Activated T-helper 17 cell treated with anti-CD3 and anti-CD28 coated beads, Interleukin-2, amount 50 U/mL, for 72 hours (primary cell): ENCODE data around the gene UNC79. TPM values are rescaled to one million over a fixed set of nuclear protein-coding genes. Genes with fewer than 3 reads are reported as not detected.

Experiments used
- ATAC-seq: fragments of 150-1000 bp; cut with Tn5 transposase; replicated peaks from 2 replicates; pipeline ENCODE4 v1.10.0; 2021; ENCODE audit warnings: mild to moderate bottlenecking, moderate library complexity
- H3K27ac Mint-ChIP-seq: one replicate; pipeline ENCODE4 v1.8.0; 2022; ENCODE audit warnings: mixed read lengths
- H3K27me3 Mint-ChIP-seq: one replicate; pipeline ENCODE4 v1.8.0; 2022; ENCODE audit warnings: mixed read lengths
- H3K36me3 Mint-ChIP-seq: one replicate; pipeline ENCODE4 v1.8.0; 2022; ENCODE audit warnings: low read depth, mild to moderate bottlenecking, mixed read lengths
- H3K4me1 Mint-ChIP-seq: one replicate; pipeline ENCODE4 v1.8.0; 2022; ENCODE audit warnings: mixed read lengths
- H3K4me3 Mint-ChIP-seq: one replicate; pipeline ENCODE4 v1.8.0; 2022; ENCODE audit warnings: mild to moderate bottlenecking, mixed read lengths
- H3K9me3 Mint-ChIP-seq: one replicate; pipeline ENCODE4 v1.8.0; 2022; ENCODE audit warnings: mixed read lengths
- total RNA-seq, 2 donors: library from RNA; stranded (reverse); gene quantifications; one replicate each; pipeline ENCODE4 v1.2.3, GENCODE V29; 2022

UNC79 gene
- total RNA-seq, 2 donors from 2014 or later = 0.05 TPM; not detected in 1

- H3K27ac Mint-ChIP-seq = no peak overlapping the region
- H3K4me3 Mint-ChIP-seq = no peak overlapping the region
- H3K27me3 Mint-ChIP-seq = peaks cover 17% of the 10 kb centered on the region
- H3K9me3 Mint-ChIP-seq = no peaks in the 10 kb centered on the region
- no peaks in the 10 kb centered on the region for H3K4me1 Mint-ChIP-seq
- H3K36me3 Mint-ChIP-seq = no peaks in the 10 kb centered on the region
- ATAC-seq = no peak
These were observed 276.7 kb downstream of the UNC79 start for GRCh38 chr14:93707475-93707874.

GRCh38 chr14:93708311-93708734 is 277.6 kb downstream of the UNC79 start:
- H3K27me3 Mint-ChIP-seq = peaks cover 13% of the 10 kb centered on the region
- H3K36me3 Mint-ChIP-seq = no peaks in the 10 kb centered on the region
- ATAC-seq = no peak
- H3K9me3 Mint-ChIP-seq = no peaks in the 10 kb centered on the region
- H3K4me3 Mint-ChIP-seq = no peak overlapping the region
- H3K4me1 Mint-ChIP-seq = no peaks in the 10 kb centered on the region
- no peak overlapping the region for H3K27ac Mint-ChIP-seq

DNA sequence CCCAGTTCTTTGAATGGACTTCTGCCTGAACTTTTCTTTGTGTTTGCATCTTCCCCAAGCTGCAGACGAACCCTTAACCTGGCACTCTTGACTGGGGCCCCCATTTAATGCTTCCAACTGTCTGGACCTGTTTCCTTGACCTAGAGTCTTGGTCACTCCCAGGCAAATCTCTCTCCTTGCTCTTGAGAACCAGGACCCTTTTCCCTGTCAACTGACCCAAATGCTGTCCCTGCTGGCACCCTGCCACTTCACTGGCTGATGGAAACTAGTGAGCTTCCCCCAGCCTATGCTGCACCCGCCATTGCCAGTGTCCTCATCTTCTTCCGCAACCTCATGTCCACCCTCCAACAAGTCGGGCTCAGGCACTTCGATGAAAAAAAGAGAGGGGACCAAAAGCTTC is 278.1 kb downstream of the UNC79 start:
- H3K36me3 Mint-ChIP-seq = no peaks in the 10 kb centered on the region
- H3K9me3 Mint-ChIP-seq = no peaks in the 10 kb centered on the region
- no peaks in the 10 kb centered on the region for H3K4me1 Mint-ChIP-seq
- no peak overlapping the region for H3K27ac Mint-ChIP-seq
- ATAC-seq = no peak
- no peak overlapping the region for H3K4me3 Mint-ChIP-seq
- peaks cover 8% of the 10 kb centered on the region for H3K27me3 Mint-ChIP-seq

DNA sequence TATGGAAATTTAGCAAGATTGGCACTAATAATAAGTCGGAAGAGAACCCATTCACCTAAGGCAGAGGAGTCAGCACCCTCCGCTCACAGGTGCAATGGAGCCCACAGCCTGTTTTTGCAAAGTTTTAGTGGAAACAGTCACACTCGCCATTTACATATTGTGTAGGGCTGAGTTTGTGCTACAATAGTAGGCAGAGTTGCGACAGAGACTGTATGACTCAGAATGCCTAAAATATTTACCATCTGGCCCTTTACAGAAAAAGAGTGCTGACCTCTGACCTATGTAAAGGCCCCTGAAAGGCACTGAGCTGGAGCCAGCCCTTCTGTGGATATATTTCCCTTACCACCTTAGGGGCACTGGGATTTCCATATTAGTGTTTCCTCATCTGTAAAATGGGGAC is 278.5 kb downstream of the UNC79 start:
- Mint-ChIP-seq H3K36me3 (no peaks in the 10 kb centered on the region), H3K27me3 (peaks cover 8% of the 10 kb centered on the region), H3K9me3 (no peaks in the 10 kb centered on the region), H3K4me3 (no peak overlapping the region), H3K4me1 (no peaks in the 10 kb centered on the region), H3K27ac (no peak overlapping the region)
- no peak for ATAC-seq

GRCh38 chr14:93712079-93712837 is 281.5 kb downstream of the UNC79 start:
- H3K4me1 Mint-ChIP-seq = no peaks in the 10 kb centered on the region
- H3K4me3 Mint-ChIP-seq = no peak overlapping the region
- H3K27me3 Mint-ChIP-seq = peaks cover 11% of the 10 kb centered on the region
- no peaks in the 10 kb centered on the region for H3K9me3 Mint-ChIP-seq
- H3K36me3 Mint-ChIP-seq = no peaks in the 10 kb centered on the region
- H3K27ac Mint-ChIP-seq = no peak overlapping the region
- ATAC-seq = no peak

DNA sequence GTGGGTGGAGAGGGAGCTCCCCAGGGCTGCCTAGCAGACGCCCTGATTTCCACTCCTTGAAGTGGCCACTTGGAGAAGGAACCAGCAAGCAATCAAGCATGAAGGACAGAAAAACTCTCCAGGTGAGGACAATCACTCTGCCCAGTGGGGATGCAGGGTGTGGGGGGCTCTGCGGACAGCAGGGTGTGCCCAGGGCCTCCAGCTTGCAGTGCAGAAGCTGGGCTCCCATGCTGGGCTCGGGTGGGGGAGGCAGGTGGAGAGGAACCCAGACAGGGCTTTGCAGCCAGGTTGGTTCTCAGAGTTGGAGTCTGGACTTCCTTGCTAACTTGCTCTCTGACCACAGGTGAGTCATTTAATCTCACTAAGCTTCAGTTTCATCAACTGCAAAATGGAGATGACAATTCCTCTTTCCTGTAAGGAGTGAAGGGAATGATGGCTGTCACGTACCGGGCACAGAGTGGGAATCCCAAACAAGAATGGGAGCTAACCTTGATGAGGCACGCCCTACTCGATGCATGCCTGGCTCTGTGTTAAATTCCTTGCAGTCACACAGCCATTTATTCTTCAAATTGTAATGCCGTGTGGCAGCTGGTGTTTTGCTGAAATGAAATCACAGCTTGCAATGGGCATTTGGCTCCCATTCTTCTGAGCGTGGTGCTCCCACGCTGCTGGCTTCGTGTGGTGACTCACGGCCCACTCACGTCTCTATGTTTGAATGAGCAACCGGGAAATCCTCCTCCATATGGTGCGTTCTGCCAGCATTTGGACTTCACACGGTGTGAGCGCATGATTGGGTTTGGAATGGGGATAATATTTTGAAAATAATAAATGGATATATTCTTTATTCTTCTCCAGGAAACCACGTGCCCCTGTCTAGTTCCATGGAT is 282.3 kb downstream of the UNC79 start:
- H3K9me3 Mint-ChIP-seq = no peaks in the 10 kb centered on the region
- H3K36me3 Mint-ChIP-seq = no peaks in the 10 kb centered on the region

GRCh38 chr14:93713726-93714405 is 283.1 kb downstream of the UNC79 start:
- H3K4me3 Mint-ChIP-seq = no peak overlapping the region

More for the DNA sequence above, 282.3 kb downstream of the UNC79 start:
- no peak overlapping the region for H3K27ac Mint-ChIP-seq
- peaks cover 11% of the 10 kb centered on the region for H3K27me3 Mint-ChIP-seq
- H3K4me3 Mint-ChIP-seq = no peak overlapping the region
- no peak for ATAC-seq
- H3K4me1 Mint-ChIP-seq = no peaks in the 10 kb centered on the region

DNA sequence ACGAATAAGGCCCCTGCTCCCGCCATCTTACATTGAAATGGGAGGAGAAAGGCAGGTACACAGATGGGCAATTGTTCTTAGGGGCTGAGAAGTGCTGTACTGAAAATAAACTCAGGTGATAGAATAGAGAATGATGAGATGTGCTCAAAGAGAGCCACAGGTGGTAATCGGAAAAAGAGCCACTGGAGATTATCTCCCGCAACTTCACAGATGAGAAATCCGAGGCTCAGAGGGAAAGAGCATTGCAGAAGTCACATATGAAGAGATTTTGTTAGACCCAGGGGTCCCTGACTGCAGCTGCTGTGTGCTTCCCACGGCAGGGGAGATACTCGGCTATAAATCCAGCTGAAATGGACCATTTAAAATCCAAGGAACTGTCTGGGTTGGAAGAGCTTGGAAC is 283.9 kb downstream of the UNC79 start:
- Mint-ChIP-seq H3K27me3 (peaks cover 7% of the 10 kb centered on the region), H3K27ac (no peak overlapping the region), H3K9me3 (no peaks in the 10 kb centered on the region), H3K4me1 (no peaks in the 10 kb centered on the region), H3K36me3 (no peaks in the 10 kb centered on the region), H3K4me3 (no peak overlapping the region)
- ATAC-seq = no peak

More at GRCh38 chr14:93713726-93714405, 283.1 kb downstream of the UNC79 start:
- Mint-ChIP-seq H3K27me3 (peaks cover 9% of the 10 kb centered on the region), H3K36me3 (no peaks in the 10 kb centered on the region), H3K9me3 (no peaks in the 10 kb centered on the region), H3K4me1 (no peaks in the 10 kb centered on the region), H3K27ac (no peak overlapping the region)
- ATAC-seq = no peak

GRCh38 chr14:93715279-93715927 is 284.7 kb downstream of the UNC79 start:
- no peak for ATAC-seq
- no peaks in the 10 kb centered on the region for H3K9me3 Mint-ChIP-seq
- H3K4me3 Mint-ChIP-seq = no peak overlapping the region
- H3K27ac Mint-ChIP-seq = no peak overlapping the region
- H3K4me1 Mint-ChIP-seq = no peaks in the 10 kb centered on the region
- H3K36me3 Mint-ChIP-seq = no peaks in the 10 kb centered on the region
- H3K27me3 Mint-ChIP-seq = peaks cover 7% of the 10 kb centered on the region

DNA sequence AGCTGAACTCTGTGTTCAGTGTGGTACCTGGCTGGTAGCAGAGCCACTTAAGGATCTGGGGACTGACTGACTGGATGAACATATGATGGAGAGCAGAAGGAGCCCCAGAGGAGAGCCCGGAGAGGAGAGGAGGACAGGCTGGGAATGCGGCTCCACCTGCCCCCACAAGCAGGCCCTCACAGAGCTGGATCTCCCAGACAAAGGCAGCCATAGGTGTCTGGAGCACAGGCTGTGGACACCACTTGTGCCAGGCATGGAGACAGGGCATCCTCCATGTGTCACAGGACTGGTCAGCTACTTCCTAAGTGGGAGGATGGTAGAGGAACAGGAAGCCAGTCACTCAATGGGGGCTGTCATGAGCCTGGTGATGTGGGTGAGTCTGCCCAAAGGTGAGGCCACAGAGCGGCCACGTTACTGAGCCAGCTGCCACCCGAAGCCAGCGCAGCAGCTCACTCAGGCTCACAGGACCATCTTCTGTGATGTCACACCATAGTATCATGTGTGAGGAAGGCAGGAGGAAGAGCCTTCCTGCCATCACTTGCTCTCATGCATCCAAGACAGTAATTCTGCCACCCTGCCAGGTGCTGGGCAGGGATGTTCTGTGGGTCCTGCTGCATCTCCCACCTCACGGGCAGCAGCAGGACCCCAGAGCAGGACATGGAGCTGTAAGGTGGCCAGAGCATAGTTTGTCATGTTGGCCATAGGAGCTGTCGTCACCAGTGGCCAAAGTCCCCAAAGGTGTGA is 285.4 kb downstream of the UNC79 start:
- Mint-ChIP-seq H3K9me3 (no peaks in the 10 kb centered on the region), H3K27me3 (peaks cover 7% of the 10 kb centered on the region), H3K4me3 (no peak overlapping the region), H3K36me3 (no peaks in the 10 kb centered on the region), H3K4me1 (no peaks in the 10 kb centered on the region), H3K27ac (no peak overlapping the region)
- ATAC-seq = no peak

DNA sequence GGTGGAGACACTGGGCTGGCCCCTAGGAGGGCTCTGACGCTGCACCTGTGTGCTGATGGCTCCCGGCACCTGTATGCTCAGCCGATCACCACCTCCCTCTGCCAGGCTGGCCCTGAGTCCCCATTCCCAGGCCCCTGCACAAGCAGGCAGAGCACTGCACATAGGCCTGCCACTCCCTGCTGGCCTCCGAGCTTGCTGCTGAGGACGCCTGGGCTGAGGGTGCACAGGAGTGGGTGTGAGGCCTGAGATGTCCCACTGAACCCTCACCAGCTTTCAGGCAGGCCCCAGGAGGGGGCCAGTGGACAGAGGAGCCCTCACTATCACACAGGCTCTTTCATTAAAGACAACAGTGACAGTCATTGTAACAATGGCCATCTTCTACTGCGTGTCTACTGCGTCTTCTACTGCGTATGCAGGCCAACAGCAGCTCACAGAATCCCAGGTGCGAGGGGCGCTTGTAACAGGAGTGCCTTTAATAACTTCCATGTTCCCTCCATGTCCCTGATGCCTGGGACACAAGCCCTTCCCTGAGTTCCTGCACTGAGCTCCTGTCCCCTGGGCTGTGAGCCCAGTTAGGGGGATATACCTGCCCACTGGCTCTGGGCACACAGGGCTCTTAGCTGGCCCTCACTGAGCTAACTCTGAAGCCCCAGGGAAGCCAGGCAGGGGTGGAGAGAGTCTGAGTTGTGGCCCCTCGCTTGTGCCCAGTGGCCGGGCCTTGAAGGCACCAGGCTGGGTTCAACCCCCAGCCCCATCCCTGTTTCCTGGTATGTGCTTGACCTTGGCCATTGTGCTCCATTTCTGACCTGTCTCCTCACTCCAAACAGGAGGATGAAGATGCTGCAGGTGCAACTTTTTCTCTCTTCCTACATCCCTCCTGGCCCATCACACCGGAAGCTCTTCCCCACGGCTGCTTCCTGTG is 286.3 kb downstream of the UNC79 start:
- peaks cover 7% of the 10 kb centered on the region for H3K27me3 Mint-ChIP-seq
- H3K4me3 Mint-ChIP-seq = no peak overlapping the region
- peaks cover 3% of the 10 kb centered on the region for H3K9me3 Mint-ChIP-seq

DNA sequence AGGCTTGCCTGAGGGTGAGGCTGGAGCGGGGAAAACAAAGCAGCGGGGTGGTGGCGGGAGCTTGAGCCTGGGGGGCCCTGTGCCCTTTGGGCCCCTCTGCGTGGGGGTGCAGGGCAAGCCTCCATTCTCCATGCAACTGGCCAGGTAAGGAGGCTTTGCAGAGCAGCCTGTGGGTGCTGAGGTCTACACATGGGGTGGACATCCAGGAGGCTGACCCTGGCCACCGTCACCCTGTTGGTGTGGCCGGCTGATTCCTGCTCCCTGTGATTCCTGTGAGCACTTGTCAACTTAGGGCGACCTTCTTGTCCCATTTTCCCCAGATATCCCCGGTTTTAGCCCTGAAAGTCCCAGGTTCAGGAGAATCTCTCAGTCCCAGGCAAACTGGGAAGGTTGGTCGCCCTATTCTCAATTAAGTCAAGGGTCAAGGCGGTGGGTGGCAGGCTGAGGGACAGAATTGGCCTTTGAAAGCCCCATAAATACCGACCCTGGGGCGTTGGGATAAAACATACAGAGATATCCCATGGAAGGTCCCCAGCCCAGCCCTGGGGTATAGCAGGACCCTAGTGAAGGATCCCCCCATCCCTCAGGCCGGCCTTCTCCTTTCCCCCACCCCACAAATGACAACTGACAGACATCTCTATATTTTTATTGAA is 287.1 kb downstream of the UNC79 start:
- Mint-ChIP-seq H3K27ac (no peak overlapping the region), H3K9me3 (peaks cover 3% of the 10 kb centered on the region), H3K4me3 (no peak overlapping the region), H3K4me1 (no peaks in the 10 kb centered on the region), H3K27me3 (peaks cover 7% of the 10 kb centered on the region), H3K36me3 (no peaks in the 10 kb centered on the region)
- no peak for ATAC-seq

More for the DNA sequence above, 286.3 kb downstream of the UNC79 start:
- H3K4me1 Mint-ChIP-seq = no peaks in the 10 kb centered on the region
- ATAC-seq = no peak
- H3K27ac Mint-ChIP-seq = no peak overlapping the region
- no peaks in the 10 kb centered on the region for H3K36me3 Mint-ChIP-seq
